Inferior parietal cortex (tissue), 1 donor: ENCODE measurements around the gene SUGCT.

Experiments used
- DNase-seq: peaks from one replicate; pipeline ENCODE4 v3.0.0-alpha.2; 2016; ENCODE audit errors: extremely low spot score

SUGCT gene

DNA sequence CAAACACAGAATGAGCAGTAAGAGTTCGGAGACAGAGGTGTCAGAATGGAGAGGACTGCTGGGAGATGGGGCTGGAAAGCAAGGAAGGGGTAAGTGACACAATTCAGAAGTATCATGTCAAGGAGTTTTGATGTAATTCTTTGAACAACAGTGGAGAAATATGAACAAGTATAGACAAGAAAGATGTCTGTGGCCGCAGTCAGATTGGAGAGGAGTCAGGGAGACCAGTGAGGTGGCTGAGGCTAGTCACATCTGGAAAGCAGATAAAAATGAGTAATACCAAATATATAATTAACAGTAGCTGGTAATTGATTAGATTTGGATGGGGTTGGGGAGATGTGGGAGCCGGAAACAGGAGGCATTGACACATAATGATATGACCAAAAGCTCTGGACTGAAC, 540.9 kb downstream of the SUGCT start:
- DNase-seq = no peak

DNA sequence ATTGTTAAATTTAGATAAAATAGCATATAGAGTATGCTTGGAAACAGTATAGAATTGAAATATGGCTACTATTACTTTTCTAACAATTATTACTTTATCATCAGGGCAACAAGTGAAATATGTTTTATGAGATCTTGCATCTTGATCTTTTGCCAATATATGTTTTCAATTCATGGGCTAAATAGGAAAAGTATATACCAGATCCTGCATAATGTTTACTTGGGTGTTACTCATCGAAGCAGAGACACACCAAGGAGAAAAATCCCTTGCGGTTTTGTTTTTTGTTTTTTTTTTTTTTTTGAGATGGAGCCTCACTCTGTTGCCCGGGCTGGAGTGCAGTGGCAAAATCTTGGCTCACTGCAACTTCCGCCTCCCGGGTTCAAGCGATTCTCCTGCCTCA, 541.4 kb downstream of the SUGCT start:
- no peak for DNase-seq

DNA sequence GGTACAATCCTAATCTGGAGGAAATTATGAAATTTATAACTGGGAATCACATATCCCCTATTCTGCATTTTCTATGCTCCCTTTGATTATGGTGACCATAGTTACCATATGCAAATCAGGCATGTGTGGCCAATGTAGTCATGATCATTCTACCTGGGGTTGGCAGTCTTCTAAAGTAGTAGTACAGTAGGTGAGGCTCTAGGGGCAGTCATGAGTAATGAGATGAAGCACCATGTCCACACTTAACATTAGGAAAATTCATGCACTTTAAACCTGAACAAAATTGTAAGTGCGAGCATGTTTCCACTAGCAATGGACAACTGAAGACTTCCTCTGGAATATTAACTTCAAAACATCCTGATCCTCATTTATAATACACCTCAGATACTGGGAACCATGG, 545.9 kb downstream of the SUGCT start:
- DNase-seq = no peak

DNA sequence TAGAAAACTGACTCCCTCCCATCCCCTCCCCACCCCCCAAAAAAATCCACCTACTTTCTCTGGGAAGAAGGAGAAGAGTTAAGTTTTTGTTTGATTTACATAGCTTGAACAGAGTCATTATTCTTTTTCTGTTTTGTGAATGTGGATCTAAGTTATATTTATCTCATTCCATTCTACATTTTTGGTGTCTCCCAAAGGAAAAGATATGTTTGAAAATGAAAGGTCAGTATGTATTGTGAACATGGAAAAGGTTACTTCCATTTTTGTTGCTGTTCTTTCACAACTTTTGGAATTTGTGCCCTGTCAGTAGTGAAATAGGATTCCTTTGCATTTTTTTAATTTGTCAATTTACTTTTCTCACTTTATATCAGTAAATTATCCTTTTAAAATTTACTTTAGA, 547.9 kb downstream of the SUGCT start:
- no peak for DNase-seq

DNA sequence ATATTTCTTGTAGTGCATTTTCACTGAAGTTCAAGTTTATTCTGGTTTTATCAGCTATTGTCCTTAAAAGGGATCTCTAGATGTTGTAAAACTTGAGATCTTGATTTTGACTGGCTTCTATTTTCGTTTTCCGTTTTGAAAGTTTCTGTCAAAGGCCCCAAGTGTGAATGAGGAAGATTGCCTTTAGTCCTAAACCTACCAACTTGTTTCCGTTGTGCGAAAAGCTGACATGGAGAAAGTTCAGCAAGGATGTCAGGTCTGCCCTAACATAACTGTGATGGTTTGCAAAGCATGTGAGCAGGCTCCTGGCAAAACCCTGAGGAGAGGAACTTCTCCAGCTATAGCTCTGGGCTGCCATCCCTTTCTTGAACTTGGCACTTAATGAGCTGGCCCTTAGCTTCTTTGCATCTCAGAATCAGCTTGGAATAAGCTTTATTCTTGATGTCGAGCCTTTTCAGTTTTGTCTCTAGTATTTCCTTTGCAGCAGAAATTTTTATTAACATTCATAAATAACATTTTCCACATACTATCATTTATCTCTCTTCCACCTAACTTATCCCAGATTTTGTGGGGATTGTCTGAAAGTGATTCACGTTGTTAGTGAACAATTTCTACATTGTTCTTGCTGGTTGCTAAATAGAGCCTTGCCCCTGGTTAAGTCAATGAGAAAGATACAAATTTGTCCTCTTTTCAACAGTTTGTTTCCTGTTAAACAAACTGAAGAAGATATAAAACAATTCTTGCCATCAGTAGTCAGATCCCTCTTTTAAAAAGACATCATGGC, 559.4 kb downstream of the SUGCT start:
- no peak for DNase-seq

DNA sequence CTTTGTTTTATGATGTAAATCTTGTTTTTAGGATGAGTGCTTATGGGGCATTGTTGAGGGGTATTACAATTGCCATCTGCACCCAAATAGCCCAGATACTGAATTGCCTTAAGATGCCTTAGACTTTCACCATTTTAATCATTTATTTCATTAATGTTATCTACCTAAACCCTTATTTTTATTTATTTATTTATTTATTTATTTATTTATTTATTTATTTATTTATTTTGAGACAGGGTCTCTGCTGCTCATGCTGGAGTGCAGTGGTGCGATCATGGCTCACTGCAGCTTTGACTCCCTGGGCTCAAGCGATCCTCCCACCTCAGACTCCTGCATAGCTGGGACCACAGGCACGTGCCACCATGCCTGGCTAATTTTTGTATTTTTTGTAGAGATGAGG, 560.2 kb downstream of the SUGCT start:
- no peak for DNase-seq

DNA sequence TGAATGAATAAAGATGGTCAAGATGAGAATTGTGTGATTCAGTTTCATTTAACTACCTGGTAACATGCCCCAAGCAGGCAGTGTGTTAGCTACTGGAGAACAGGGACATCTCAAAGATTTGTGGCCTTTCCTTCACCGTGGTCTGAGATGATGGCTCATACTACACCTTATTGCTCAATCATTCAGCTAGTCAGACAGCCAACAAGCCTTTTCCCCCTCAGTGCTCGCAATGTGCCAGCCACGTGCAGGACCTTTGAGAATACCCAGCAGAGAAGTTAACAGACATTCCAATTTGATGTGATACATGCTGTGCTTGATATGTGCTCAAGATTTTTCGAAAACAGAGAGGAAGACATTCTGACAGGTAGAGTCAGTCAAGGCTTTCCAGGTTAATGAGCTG, 562.8 kb downstream of the SUGCT start:
- DNase-seq = no peak

DNA sequence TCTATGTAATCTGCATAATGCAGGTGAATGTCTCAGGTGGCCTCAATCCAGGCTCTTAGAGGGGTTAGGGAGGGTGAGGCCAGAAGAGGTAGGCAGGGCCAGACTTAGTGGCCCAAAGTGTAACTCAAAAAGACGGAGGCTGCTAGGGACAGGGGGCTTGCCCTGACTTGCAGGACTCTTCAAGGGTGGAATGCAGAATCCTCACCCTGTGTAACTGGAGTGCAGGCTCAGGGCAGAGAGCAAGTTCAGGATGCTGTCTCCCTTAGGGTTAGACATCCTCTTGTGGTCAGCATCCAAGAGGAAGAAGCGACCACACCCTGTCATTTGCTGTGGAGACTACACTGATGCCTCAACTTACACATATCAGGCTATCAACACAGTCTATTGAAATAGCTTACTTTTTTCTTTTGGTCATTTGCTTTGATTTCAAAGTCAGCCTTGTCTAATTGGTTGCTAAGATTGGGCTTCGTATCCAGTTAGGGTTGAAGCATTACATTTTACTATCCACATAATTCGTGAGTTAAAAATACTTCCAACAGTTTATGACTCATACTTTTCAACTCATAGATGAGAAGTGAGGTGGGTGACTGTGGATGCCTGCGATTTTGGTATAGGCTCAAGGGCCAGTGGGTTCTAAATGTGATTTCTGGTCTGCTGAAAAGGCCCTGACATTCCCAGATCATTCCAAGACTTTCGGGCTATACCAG, 563.6 kb downstream of the SUGCT start:
- no peak for DNase-seq

DNA sequence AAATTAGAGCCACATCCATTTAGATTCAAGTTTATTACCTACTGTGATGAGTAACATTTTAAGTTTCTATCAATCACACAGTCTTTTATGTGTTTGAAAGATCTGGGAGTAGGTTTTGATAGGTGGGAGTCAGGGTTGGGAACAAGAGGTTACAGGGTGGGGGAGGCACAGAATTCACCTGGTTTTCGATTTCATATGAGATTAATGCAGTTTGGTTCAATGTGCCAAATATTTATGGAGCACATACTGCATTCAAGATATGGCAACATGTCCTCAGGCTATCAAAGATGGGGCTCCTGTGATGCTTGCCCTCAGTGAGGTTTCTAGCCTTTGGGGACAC, 564.1 kb downstream of the SUGCT start:
- no peak for DNase-seq

DNA sequence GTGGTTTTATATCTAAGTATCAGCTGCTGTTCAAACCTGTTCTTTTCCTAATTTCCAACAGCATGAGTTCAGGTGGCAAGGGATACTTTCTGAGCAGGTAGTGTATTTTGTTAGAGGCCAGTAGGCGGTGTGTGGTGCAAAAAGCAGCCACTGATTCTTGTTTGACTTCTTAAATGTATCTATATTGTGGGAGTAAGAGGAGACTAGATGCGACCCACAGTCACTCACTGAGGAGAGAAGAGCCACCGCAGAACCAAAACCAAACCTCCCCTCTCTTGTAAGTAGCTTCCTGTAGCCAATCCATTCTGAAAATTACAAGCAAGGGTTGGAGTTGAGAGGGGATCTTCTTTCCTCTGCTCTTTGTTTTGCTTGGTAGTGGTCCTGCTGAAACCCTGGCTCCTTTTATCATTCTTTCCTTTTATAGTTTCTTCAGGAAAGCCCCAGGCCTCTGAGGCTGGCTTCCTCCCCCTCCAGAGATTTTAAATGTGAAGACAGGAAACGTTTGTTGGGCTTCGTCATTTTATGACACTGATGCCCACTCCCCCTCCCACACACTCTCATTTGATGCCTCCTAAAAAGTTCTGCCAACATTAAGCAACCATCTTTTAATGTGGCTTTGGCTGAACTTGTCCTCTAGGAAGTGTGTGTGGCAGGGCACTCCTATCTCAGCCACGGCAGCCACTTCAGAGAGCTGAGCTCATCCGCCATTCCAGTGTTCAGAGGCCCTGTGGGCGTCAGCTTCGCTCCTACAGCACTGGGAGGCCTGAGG, 566.0 kb downstream of the SUGCT start:
- DNase-seq = no peak

DNA sequence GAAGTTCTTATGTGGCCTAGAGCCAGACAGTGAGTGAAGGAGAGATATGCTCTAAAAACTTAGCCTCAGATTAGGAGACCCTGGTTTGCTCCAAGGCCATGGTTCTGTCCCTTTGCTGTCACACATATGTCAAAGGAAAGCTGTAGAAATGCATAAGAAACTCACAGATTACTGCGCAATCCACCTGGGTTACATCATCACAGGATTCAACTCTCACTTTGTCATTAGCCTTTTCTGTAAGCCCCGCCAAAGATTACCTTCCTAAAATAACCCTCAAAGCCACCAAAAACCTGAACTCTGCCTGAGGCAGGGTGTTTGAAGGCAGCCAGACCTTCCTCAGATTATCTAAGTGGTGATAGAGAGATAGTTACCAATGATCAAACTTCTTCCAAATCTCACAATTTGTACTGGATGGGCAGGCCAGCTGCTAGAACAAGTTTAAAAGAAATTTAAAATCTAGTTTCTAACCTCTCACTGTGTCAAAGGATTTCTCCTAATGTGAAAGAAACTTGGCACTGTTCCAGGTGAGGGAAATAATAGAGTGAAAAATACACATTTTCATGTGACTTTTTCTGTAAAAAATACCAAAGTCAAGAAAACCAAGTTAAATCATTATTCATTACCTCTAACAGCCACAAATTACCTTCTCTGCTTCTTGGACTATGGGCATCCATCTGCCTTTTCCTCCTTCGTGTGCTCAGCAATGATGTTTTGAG, 567.2 kb downstream of the SUGCT start:
- no peak for DNase-seq

DNA sequence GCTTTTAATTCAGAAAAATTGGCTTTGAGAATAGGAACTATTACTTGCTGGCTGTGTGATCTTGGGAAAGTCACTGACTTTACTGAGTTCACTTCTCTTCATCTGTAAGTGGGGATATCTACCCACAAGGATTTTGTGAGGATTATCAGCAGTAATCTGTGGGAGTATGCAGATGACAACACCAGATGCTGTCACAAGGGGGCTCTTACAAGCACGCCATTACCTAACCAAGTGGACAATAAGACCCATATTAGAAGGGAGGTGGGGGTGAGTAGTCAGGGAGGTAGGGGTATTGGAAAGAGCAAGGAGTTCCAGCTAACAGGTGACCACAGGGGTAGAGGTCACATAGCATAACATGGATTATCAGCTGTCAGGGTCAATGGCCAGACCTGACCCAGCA, 569.4 kb downstream of the SUGCT start:
- DNase-seq = no peak

DNA sequence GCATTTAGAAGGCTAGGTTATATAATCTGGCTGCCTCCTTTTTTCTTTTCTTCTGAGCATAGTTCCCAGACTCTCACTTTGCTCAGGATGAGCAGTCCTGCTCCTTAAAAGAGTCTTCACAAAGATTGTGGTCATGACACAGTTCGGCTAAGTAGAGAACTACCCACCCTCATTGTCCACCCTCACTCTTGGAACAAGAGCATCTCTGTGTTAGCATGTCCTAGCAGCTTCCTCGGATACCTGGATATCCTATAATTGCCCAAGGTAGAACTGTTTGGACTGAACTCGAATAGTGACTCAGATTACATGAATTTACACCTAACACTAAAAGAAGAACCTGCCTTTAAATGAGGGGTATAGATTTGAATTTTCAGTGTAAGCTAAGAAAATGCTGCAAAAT, 572.0 kb downstream of the SUGCT start:
- DNase-seq = no peak

DNA sequence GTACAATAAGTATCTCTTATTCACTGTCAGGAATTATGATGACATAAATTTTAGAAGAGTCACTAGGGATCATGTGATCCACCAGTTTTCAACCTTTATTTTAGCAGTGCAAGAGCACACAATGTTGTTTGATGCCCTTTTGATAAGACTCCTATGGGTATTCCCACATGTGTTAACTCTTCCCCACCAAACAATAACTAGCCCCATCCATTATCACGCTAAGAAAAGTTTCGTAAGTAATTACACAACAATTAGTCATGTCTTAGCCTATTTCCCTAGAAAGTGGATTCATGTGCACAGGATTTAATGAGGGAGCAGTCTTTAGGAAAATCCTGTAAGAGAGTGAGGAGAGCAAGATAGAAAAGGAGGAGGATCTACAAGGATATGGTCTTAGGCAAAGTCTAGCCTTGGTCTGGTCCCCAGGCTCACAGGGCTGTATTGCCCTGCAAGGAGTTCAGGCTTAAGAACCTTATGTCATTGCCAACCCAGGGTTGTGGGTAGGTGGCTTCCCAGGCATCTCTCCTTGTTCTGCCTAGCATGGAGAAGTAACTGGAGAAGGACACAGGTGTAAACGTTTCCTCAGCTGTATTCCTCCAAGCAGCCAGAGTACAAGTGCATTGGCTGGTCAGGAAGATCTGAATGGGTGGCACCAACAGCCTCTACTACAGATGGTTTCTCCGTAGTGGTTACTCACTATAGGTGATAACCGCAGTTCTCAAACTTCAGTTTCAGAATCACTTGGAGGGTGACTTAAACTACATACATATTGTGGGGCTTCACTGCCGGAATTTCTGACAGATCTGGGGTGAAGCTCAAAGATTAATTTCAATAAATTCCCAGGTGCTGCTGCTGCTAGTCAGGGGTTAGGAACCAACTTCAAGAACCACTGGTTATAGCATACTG, 574.5 kb downstream of the SUGCT start:
- DNase-seq = no peak

DNA sequence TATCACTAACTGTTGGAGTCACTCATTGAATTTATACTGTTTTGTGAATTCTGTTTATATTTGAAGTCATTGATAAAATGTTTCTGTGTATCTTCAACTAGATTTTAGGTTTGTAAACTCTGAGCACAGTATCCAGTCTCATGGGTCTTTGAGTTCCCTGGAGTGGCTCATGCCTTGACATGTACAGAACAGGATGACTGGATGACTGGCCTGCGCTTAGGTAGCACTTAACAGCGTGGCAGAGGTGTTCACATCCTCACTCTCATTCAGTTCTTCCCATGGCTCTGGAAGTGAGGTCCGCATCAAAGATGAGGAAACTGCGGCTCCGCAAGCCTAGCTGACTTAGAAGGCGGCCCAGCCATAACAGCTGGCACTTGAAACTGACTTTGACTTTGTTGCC, 576.9 kb downstream of the SUGCT start:
- DNase-seq = no peak

DNA sequence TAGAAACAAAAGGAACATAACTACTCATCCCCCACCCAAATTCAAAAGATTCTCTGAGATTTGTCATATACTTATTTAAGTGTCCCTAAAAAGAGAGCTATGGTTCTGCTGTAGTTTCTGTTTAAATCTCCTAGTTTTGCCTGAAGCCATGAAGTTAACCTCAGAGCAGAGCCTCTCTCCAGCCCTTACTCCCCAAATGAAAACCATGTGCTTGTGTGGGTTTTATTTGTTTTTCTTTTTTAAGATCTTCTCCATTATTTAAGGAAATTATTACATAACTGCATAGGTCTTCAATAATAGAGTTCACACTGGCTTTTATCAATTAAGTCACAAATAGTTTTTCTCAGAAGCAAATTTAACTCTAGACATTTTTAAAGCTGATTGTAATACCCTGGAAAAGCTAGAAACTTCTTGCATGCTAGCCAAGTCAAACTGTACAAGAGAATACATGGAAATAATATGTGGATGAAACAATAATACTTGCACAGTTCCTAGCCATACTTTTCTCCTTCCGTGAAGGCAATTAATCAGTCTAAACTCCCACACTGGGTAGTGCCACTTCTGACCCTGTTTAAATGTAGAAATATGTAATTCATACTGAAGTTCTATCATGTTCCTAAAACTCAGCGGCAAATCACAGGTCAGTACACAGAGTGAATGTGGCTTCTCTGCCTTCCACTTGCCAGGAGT, 579.7 kb downstream of the SUGCT start:
- no peak for DNase-seq

DNA sequence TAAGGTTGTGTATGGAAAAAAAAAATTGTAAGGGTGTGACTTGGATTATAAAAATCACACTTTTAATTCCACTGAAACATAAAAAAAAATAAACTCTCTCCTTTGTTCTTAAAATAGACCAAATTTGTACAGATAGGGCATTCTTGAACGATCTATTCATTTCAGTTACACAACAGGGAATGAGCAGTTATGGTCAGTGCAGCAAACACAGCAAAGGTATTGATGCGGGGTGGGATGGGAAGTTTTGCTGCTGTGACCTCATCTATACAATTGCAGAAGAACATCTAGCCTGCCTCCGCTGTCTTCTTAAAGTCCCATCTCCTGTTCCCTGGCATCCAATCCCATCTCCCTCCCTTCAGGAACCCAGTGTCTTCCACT, 580.2 kb downstream of the SUGCT start:
- DNase-seq = no peak

DNA sequence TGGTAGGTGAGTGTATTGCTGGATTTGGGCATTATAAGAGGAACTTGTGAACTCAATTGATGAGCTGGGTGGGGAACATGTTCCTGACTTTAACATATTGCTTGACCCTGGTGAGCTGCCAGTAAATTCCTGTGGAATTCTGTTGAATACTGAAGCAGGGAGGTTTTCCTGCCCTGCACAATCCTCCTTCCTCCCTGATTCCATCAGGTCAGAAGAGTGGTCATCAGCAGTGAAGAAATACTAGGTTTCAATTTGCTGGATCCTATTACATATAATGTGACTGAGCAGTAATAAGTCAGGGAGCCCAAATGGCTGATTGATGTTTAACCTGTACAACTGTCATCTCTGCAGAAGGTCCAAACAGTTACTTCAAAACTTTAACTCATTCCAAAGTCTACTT, 581.2 kb downstream of the SUGCT start:
- no peak for DNase-seq

DNA sequence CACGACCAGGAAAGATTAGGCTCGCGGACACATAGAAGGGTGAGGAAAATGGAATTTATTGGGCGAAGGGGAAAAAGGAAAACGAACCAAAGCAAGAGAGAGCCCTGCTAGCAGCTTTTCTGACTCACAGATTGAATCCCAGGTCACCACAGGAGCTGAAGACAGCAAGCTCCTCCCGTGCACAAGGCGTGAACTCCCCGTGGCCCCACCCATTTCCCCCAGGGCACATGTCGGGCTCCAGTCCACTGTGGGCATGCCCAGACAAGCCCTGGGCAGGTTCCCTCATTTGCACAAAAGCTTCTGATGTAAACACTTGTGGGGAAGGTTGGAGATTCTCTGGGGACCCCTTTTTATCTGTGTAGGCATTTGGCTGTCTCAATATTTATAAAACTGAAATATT, 582.4 kb downstream of the SUGCT start:
- no peak for DNase-seq

DNA sequence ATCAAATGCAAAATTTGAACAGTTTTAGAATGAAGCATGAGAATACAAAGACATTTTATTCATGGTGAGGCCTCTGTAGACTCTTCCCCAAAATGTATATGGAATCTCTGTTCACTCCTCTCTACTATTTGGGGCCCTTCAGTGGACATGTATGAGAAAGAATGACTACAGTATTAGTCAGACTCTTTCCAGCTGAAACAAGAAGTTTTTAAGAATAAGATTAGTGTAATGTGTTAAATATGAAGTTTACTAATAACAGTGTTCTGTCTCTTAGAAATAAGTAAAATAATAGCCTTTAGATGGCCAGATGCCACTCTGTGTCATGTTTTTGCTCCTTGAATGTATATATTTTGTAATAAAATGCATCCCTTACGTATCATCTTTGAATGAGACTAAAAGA, 585.6 kb downstream of the SUGCT start:
- DNase-seq = no peak
